OCI-LY1 (cell line): Measurements from ENCODE around the gene ATG5.

Experiments used
- H2AFZ ChIP-seq: fragments of 200-600 bp; sonication (generic), shearing (Covaris generic); 2 replicates; pipeline ENCODE4 v1.6.0; 2014; ENCODE audit warnings: antibody characterized with exemption, mild to moderate bottlenecking, low read length
- H3F3A ChIP-seq: fragments of 200-600 bp; sonication (generic), shearing (Covaris generic); 2 replicates; pipeline ENCODE4 v1.6.0; 2014; ENCODE audit warnings: mild to moderate bottlenecking, antibody characterized with exemption, low read length, moderate library complexity; ENCODE audit not compliant: insufficient read depth
- H3K27ac ChIP-seq: fragments of 200-600 bp; sonication (generic); 2 replicates; pipeline ENCODE4 v1.5.1; 2014; ENCODE audit warnings: low read length, mixed run types, mild to moderate bottlenecking, low read depth; ENCODE audit not compliant: poor library complexity, severe bottlenecking
- H3K27me3 ChIP-seq: fragments of 200-600 bp; sonication (generic); 2 replicates; pipeline ENCODE4 v1.6.0; 2014; ENCODE audit warnings: antibody characterized with exemption, mild to moderate bottlenecking, low read length, moderate library complexity; ENCODE audit not compliant: insufficient read depth
- H3K36me3 ChIP-seq: fragments of 200-600 bp; sonication (generic); 2 replicates; pipeline ENCODE4 v1.6.1; 2014; ENCODE audit warnings: mild to moderate bottlenecking, antibody characterized with exemption, low read length, moderate library complexity, mixed read lengths; ENCODE audit not compliant: insufficient read depth
- H3K4me1 ChIP-seq: fragments of 200-600 bp; sonication (generic); 2 replicates; pipeline ENCODE4 v1.5.1; 2014; ENCODE audit warnings: mild to moderate bottlenecking, low read length, moderate library complexity; ENCODE audit not compliant: insufficient read depth, severe bottlenecking
- H3K4me2 ChIP-seq: fragments of 200-600 bp; sonication (generic), shearing (Covaris generic); 2 replicates; pipeline ENCODE4 v1.6.1; 2014; ENCODE audit warnings: low read length
- H3K4me3 ChIP-seq: fragments of 200-600 bp; sonication (generic); 2 replicates; pipeline ENCODE4 v1.5.1; 2014; ENCODE audit warnings: low read length, low read depth, mild to moderate bottlenecking, mixed read lengths; ENCODE audit not compliant: poor library complexity, severe bottlenecking
- H3K79me2 ChIP-seq: fragments of 200-600 bp; shearing (Covaris generic); 2 replicates; pipeline ENCODE4 v1.6.1; 2016; ENCODE audit warnings: mixed run types, low read length, mixed read lengths; ENCODE audit not compliant: insufficient read depth
- H3K9ac ChIP-seq: fragments of 200-600 bp; sonication (generic), shearing (Covaris generic); 2 replicates; pipeline ENCODE4 v1.6.1; 2014; ENCODE audit warnings: mild to moderate bottlenecking, low read length, mixed read lengths
- H3K9me2 ChIP-seq: fragments of 200-600 bp; sonication (generic), shearing (Covaris generic); 2 replicates; pipeline ENCODE4 v1.6.1; 2014; ENCODE audit warnings: low read depth, mild to moderate bottlenecking, low read length, mixed read lengths
- H3K9me3 ChIP-seq: fragments of 200-600 bp; shearing (Covaris generic); 2 replicates; pipeline ENCODE4 v1.6.1; 2014; ENCODE audit warnings: low read length, mixed read lengths
- H4K20me1 ChIP-seq: fragments of 200-600 bp; sonication (generic), shearing (Covaris generic); 2 replicates; pipeline ENCODE4 v1.6.0; 2016; ENCODE audit warnings: mild to moderate bottlenecking, low read length; ENCODE audit not compliant: insufficient read depth
- EZH2 ChIP-seq: fragments of 200-600 bp; sonication (generic), shearing (Covaris generic); IDR thresholded peaks from 2 replicates; pipeline ENCODE4 v1.8.0; 2017; ENCODE audit warnings: borderline replicate concordance, mixed run types, mild to moderate bottlenecking, antibody characterized with exemption, low read length, moderate library complexity, mixed read lengths
- TF ChIP-seq, protein P1 (sequence below): fragments of 200-600 bp; sonication (generic), shearing (Covaris generic); IDR thresholded peaks from 2 replicates; pipeline ENCODE4 v1.5.1; 2017; ENCODE audit warnings: mild to moderate bottlenecking, antibody characterized with exemption, low read length, moderate library complexity, mixed read lengths

ATG5 gene

GRCh38 chr6:106145144-106145543, 180.4 kb downstream of the ATG5 start:
- no peaks in the 10 kb centered on the region for H3K4me1 ChIP-seq

GRCh38 chr6:106143665-106144064, 181.9 kb downstream of the ATG5 start:
- H3F3A ChIP-seq: no peaks in the 10 kb centered on the region
- no peak overlapping the region for H3K27ac ChIP-seq
- H3K4me3 ChIP-seq: no peak overlapping the region
- H4K20me1 ChIP-seq: no peaks in the 10 kb centered on the region
- no peaks in the 10 kb centered on the region for H3K4me1 ChIP-seq
- no peak overlapping the region for H3K9ac ChIP-seq
- H3K9me2 ChIP-seq: no peaks in the 10 kb centered on the region
- no peaks in the 10 kb centered on the region for H3K79me2 ChIP-seq
- no peak overlapping the region for H3K4me2 ChIP-seq
- H3K36me3 ChIP-seq: no peaks in the 10 kb centered on the region
- H3K27me3 ChIP-seq: no peaks in the 10 kb centered on the region; the same call in 1 of the 2 replicates
- no peaks in the 10 kb centered on the region for H3K9me3 ChIP-seq
- TF ChIP-seq EZH2: no peak
- TF ChIP-seq, protein P1, sequence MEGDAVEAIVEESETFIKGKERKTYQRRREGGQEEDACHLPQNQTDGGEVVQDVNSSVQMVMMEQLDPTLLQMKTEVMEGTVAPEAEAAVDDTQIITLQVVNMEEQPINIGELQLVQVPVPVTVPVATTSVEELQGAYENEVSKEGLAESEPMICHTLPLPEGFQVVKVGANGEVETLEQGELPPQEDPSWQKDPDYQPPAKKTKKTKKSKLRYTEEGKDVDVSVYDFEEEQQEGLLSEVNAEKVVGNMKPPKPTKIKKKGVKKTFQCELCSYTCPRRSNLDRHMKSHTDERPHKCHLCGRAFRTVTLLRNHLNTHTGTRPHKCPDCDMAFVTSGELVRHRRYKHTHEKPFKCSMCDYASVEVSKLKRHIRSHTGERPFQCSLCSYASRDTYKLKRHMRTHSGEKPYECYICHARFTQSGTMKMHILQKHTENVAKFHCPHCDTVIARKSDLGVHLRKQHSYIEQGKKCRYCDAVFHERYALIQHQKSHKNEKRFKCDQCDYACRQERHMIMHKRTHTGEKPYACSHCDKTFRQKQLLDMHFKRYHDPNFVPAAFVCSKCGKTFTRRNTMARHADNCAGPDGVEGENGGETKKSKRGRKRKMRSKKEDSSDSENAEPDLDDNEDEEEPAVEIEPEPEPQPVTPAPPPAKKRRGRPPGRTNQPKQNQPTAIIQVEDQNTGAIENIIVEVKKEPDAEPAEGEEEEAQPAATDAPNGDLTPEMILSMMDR: no peak
- no peak overlapping the region for H2AFZ ChIP-seq

More at GRCh38 chr6:106145144-106145543, 180.4 kb downstream of the ATG5 start:
- no peak overlapping the region for H2AFZ ChIP-seq
- no peaks in the 10 kb centered on the region for H3K9me2 ChIP-seq
- H4K20me1 ChIP-seq: no peaks in the 10 kb centered on the region
- H3K4me2 ChIP-seq: no peak overlapping the region
- H3K9me3 ChIP-seq: no peaks in the 10 kb centered on the region
- no peak overlapping the region for H3K9ac ChIP-seq
- H3F3A ChIP-seq: no peaks in the 10 kb centered on the region
- no peak overlapping the region for H3K27ac ChIP-seq
- TF ChIP-seq, protein P1: no peak
- TF ChIP-seq EZH2: no peak
- H3K79me2 ChIP-seq: no peaks in the 10 kb centered on the region
- H3K36me3 ChIP-seq: no peaks in the 10 kb centered on the region
- no peak overlapping the region for H3K4me3 ChIP-seq
- no peaks in the 10 kb centered on the region for H3K27me3 ChIP-seq

DNA sequence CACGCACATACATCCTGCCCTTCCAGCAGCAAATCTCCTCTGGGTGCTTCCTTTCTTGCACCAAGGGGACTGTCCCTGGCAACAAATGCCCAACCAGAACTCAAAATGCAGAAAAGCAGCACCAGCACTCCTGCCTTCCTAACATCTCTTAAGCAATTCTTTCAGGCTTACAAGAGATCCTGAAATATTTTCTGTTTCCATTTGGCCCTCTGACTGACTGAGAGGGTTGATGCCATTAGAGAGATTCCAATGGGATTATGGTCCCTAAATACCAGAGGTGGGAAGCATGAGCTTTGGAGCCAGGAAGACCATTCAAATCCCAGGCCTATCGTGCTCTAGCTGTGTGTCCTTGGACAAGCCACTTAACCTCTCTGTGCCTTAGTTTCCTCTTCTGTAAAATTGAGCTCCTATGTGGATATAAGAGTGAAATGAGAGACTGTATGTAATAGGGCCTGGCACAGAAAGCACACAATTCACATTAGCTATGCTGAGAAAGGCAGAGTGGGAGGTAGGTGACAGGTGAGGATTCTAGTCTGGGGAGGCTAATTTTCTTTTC, 182.6 kb downstream of the ATG5 start:
- H3K36me3 ChIP-seq: no peaks in the 10 kb centered on the region
- no peak for TF ChIP-seq EZH2
- TF ChIP-seq, protein P1: no peak
- no peaks in the 10 kb centered on the region; the same call in 1 of the 2 replicates for H3K27me3 ChIP-seq
- no peaks in the 10 kb centered on the region for H3K9me3 ChIP-seq
- no peak overlapping the region for H2AFZ ChIP-seq
- H3K4me2 ChIP-seq: no peak overlapping the region
- H3K79me2 ChIP-seq: no peaks in the 10 kb centered on the region
- H3K4me3 ChIP-seq: no peak overlapping the region
- H3K9me2 ChIP-seq: no peaks in the 10 kb centered on the region
- H3K27ac ChIP-seq: no peak overlapping the region
- H3F3A ChIP-seq: no peaks in the 10 kb centered on the region
- H4K20me1 ChIP-seq: no peaks in the 10 kb centered on the region
- no peaks in the 10 kb centered on the region for H3K4me1 ChIP-seq
- H3K9ac ChIP-seq: no peak overlapping the region
